Activated CD8-positive, alpha-beta memory T cell treated with anti-CD3 and anti-CD28 coated beads, Interleukin-2, amount 50 U/mL, for 24 hours (primary cell): ENCODE measurements around the gene S100P.

Source experiments
- DNase-seq: peaks from one replicate; pipeline ENCODE4 v3.0.0-alpha.2; 2020; ENCODE audit errors: extremely low read depth

Gene S100P

DNA sequence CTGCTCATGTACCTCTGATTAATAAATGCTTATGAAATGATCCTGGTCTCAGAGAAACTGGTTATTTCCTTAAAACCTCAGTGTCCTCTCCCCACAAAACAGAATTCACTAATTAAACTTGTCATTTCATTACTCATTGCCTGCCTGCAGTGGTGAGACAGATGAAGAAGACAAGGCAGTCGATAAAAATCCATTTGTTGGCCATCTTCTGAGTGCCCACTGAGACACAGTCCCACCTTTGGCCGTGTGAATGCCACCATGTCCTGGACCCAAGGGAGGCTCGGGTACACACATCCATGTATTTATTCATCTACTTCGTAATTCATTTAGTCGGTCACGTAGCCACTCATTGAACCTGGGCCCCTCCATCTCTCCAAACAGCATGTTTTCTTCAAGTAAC lies 3.5 kb downstream of the S100P start:
- DNase-seq = no peak

DNA sequence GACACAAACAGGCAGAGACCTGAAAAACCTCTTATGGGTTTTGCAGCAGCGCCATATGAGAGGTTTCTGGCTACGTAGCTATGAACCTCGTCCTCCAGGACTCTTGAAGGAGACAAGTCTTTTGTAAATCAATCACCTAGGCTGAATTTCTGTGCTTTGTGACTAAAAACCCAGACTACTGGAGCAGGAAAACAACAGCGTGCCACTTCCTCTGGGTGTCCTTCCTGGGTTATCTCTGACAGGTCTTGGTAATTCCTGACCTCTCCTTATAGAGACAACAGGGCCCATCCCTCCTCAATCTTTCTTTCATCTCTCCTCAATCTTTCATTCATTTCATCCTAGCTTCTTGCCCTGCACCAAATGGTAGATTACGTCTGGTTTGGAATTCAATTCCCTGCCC lies 5.7 kb downstream of the S100P start:
- DNase-seq = no peak

DNA sequence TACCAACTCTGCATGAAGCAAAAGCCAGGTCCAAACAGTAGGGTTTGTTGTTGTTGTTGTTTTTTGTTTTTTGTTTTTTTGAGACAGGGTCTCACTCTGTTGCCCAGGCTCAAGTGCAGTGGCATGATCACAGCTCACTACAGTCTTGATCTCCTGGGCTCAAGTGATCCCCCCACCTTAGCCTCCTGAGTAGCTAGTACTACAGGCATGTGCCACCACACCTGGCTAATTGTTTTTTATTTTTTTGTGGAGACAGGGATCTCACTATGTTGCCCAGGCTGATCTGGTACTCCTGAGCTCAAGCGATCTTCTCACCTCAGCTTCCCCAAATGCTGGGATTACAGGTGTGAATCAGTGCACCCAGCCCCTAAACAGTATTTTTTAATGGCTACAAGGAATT lies 6.2 kb downstream of the S100P start:
- no peak for DNase-seq

DNA sequence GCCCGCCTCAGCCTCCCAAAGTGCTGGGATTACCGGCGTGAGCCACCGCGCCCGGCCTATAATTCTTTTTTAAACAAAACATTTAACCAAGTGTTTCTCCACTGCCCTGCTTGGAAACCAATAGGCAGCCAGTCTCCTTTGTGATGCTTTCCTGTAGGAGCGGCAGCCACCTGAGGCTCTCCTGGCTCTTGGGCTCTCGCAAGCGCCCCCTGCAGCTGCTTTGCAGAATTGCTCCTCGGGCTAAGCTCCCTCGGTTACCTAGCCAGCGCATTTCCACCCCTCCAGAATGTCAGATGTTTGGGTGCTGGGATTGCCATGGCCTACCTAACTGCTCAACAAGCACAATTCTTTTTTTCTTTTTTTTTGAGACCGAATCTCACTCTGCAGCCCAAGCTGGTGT lies 7.7 kb downstream of the S100P start:
- no peak for DNase-seq

- no peak for DNase-seq
Observed at GRCh38 chr4:6702761-6703160, 9.1 kb downstream of the S100P start.

DNA sequence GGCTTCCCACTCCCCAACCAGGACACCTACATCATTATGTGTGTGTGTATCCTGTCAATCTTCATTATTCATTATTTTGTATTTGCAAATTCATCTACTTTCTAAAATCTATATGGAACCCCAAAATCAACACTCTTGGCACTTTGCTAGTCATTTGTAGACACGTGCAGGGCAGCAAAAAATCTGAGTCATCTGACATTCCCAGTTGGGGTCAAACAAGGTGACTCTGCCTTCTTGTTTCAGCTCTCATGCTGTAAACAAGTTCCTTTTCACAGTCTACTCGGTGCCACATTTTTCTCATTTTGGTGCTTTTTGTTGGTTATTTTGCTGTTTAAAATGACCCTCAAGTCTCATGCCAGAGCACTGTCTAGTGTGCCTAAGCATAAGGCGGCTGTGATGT lies 10.1 kb downstream of the S100P start:
- no peak for DNase-seq

DNA sequence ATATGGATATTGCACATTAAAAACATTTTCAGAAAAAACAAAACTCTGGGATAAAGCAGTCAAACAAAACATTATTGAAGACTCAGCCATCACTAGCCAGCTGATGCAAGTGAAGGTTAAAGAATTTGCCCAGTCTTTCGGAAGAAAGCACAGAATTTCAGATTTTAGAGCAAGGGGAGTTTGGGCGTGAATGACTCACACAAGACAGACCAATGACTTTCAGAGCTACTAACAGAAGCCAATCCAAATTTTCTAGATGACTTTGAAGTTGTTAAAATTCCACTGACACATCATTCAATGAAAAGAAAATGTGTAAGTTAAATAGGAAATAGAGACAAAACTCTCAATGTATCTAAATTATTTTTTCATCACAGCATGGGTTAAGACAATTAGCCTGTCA lies 12.0 kb downstream of the S100P start:
- no peak for DNase-seq

- DNase-seq = no peak
Observed at GRCh38 chr4:6706173-6706572, 12.5 kb downstream of the S100P start.

DNA sequence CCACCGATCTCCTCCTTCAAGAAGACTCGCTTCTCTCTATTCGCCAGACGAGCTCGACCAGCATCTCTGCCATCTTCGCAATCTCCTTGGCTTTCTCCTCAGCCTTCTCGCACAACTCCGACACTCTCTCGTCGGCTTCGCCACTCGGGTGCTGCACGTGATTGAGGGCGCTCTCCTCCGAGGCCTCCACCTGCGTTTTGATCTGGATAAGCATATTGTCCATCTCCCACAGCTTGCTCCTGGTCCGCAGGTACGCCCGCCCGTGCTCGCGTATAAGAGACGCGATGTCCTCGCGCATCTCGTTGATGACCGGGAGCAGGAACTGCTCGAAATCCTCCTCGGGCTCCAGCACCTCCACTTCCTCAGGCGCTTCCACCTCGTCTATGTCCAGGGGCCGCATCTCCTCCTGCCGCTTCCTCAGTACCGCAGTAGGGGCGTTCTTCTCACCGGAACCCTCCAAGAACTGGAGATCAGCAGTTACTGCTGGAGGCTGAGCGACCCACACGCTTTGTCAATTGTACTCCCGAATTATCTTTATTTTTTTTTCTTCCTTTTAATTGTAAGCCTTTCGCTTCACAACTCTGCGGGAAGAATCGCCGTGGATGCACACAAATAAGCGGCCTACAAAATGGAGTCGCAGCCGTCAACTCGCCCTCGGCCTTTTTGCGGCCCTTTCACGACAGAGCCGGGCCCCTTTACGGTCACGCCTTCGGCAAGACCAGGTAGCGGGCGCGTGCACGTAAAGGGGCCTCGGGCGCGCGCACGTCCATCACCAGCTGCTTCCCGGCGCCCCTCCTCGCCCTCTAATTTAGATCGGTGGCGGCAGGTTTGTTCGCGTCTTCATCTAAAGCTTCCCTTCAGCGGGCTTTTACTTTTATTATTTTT lies 15.8 kb downstream of the S100P start, which contains the start of gene MRFAP1L1:
MRFAP1L1 (minus strand) TSS at position 636 of the 885 bp plus-strand sequence; CDS start at position 400, 236 bp downstream.
- DNase-seq = peak; percentile 89

DNA sequence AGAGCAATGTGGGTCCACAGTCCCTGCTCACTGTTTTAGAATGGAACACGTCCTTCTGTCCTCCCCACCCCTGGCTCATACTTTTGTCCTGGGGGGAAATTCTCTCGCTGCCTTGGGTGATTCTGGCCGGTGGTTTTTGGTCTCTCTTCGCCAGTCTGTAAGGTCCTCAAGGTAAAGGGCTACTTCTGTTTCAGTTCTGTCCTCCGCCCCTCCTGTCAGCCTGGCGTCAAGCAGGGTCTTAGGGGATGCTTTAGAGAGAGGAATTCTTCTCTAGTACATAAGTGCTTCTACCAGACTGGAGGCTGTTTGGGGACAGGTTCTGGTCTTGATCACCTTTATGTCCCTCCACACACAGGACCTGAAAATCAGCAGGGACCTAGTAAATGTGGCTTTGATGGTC lies 16.6 kb downstream of the S100P start:
- DNase-seq = no peak

DNA sequence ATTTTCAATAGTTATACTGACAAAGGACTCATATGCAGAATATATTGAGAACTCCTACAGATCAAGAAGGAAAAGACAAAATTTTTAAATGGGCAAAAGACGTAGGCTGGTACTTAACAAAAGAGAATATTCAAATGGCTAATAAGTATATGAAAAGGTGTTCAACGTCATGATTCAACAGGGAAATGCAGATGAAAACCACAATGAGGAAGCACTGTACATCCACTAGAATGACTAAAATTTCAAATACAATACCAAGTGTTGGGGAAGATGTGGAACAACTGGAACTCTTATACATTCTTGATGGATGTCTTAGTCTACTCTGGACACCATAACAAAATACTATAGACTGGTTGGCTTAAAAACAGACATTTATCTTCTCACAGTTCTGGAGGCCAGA lies 17.3 kb downstream of the S100P start:
- no peak for DNase-seq

- no peak for DNase-seq
Observed at GRCh38 chr4:6714954-6715353, 21.3 kb downstream of the S100P start.

DNA sequence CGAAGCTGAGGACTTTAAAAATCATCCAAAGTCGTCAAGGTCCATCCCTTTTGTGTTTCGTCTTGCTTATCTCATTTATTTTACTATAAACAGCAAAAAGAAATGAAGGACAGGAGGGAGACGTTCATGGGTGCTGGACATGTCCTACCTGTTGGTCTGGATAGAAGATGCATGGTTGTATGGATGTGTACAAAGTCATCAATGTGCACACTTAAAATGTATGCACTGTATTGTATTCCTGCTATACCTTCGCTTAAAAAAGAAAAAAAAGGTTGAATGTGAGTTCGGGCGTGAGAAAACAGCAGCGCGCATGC lies 22.0 kb downstream of the S100P start:
- DNase-seq = no peak

- peak; percentile 68 for DNase-seq
Observed at GRCh38 chr4:6716018-6716911, 22.6 kb downstream of the S100P start, which contains the start of gene BLOC1S4. TSS of gene BLOC1S4 (plus strand) at chr4:6716174. CDS start at chr4:6716210, 36 bp downstream.

DNA sequence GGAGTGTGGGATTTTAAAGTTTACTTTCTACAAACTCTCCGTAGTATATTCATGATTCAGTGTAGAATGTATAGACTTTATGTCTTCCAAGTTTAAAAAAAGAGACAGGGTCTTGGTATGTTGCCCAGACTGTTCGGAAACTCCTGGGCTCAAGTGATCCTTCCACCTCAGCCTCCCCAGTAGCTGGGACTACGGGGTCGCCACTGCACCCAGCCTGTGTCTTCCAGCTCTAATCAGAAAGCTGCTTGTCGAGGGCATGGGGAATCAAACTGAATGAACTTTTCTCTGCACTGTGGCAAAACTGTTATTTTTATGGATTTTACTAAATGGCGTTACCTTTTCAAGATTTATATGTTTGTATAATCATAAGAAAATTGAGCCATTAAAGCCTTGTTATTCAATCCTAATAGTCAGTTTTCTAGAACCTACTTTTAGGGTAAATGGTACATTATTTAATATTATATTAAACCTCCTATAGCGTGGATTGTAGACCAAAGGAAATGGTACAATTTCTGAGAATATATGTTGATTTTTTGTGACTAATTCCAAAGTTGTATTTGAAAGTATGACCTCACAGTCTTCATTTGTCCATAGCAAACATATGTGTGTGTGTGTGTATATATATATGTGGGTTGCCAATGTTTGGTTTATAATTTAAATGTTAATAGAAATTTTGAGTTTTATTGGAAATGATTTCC lies 23.4 kb downstream of the S100P start:
- DNase-seq = no peak

- DNase-seq = no peak
Observed at GRCh38 chr4:6718932-6719610, 25.4 kb downstream of the S100P start.

DNA sequence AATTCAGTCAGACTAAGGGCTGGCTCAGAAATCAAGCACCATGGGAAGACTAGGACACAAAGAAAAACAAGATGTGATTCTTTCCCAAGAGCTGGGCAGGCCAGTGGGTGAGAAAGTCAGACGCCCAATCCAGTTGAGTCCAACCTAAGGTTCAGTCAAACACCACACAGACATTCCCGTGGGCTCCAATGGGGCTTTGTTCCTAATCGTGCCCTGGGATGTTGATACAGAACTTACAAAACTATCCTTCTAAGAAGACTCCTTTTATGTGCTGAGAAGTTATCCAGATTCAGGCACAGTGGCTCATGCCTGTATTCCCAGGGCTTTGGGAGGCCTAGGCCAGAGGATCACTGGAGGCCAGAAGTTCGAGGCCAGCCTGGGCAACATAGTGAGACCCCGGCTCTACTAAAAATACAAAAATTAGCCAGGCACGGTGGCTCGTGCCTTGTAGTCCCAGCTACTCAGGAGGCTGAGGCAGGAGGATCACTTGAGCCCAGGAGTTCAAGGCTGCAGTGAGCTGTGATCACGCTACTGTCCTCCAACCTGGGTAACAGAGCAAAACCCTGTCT lies 26.0 kb downstream of the S100P start:
- DNase-seq = no peak

- peak; percentile 55 for DNase-seq
Observed at GRCh38 chr4:6720202-6720699, 26.6 kb downstream of the S100P start.

GRCh38 chr4:6721121-6721520 lies 27.4 kb downstream of the S100P start:
- DNase-seq = no peak

DNA sequence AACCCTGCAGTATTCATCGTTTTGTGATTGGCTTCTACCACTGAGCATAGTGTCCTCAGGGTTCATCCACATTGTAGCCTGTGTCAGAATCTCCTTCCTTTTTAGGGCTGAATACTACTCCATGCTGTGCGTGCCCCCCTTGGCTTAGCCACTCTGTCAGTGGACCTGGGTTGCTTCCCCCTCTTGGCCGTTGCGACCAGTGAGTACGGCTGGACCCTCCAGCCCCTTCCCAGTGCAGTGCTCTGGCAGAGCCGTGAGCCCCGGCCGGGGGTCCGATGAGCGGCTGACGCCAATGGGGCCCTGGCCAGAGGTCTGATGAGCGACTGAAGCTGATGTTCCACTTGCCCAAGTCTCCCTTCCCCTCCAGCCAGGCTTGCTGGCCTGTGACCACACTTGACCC lies 29.2 kb downstream of the S100P start:
- DNase-seq = no peak

DNA sequence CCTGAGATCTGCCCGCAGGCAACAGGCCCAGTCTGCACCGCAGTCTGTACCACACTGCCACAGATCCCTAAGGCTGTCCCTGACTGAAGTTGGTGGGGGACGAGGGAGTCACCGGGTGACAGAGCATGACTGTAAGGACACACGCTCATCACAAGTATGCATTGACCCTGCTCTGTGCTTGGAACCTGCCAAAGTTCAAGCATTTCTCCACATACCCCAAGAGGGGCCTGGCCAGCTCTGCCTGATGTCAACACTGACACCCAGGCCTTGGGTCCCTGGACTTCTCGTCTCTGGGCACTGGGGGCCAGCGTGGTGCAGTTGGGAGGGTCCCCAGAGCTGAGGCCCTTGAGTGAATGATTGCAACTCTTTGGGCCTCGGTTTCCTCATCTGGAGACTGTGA lies 30.2 kb downstream of the S100P start:
- DNase-seq = no peak
